ENCODE measurements around the gene PTGIR.
A peak's percentile ranks its signal among the peaks of the same experiment; 100 is the strongest.

The PTGIR gene

GRCh38 chr19:46626446-46626845 lies 1.6 kb upstream of the PTGIR start:
- DNase-seq (ENCODE audit: low read depth), result no peak
- no peak overlapping the region for H3K4me3 ChIP-seq (ENCODE audit: low read depth, low read length)
- TF ChIP-seq, protein P1, sequence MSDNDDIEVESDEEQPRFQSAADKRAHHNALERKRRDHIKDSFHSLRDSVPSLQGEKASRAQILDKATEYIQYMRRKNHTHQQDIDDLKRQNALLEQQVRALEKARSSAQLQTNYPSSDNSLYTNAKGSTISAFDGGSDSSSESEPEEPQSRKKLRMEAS (IDR thresholded peaks at IDR 0.05; ENCODE audit: low read depth, low read length), result no peak
- TF ChIP-seq POLR2A (IDR thresholded peaks at IDR 0.05; ENCODE audit: extremely low read depth, insufficient read length), result no peak
- no peak for TF ChIP-seq MYC (IDR thresholded peaks at IDR 0.05; ENCODE audit: low read depth, low read length)
- TF ChIP-seq, protein P2, sequence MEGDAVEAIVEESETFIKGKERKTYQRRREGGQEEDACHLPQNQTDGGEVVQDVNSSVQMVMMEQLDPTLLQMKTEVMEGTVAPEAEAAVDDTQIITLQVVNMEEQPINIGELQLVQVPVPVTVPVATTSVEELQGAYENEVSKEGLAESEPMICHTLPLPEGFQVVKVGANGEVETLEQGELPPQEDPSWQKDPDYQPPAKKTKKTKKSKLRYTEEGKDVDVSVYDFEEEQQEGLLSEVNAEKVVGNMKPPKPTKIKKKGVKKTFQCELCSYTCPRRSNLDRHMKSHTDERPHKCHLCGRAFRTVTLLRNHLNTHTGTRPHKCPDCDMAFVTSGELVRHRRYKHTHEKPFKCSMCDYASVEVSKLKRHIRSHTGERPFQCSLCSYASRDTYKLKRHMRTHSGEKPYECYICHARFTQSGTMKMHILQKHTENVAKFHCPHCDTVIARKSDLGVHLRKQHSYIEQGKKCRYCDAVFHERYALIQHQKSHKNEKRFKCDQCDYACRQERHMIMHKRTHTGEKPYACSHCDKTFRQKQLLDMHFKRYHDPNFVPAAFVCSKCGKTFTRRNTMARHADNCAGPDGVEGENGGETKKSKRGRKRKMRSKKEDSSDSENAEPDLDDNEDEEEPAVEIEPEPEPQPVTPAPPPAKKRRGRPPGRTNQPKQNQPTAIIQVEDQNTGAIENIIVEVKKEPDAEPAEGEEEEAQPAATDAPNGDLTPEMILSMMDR (IDR thresholded peaks at IDR 0.05; ENCODE audit: low read depth, low read length), result no peak

DNA sequence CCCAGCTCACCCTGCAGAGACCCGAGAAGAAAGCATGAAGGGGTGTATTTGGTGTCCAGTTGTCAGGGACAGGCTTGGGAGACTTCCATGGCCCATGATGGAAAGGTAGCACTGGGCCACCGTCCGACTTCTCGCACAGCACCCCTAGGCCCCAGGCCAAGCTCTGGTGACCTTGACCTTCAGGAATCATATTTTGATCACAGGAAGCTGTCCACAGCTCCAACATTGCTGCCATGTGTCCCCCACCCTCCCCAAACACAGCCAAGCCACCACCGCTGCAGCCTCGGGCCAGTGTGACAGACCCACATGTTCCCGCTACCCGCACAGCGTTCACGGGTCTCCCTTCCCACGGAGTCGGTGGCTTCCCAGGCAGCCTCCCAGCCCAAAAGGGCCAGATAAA lies 842 bp upstream of the PTGIR start:
- no peak overlapping the region for H3K4me3 ChIP-seq (ENCODE audit: low read depth, low read length)

DNA sequence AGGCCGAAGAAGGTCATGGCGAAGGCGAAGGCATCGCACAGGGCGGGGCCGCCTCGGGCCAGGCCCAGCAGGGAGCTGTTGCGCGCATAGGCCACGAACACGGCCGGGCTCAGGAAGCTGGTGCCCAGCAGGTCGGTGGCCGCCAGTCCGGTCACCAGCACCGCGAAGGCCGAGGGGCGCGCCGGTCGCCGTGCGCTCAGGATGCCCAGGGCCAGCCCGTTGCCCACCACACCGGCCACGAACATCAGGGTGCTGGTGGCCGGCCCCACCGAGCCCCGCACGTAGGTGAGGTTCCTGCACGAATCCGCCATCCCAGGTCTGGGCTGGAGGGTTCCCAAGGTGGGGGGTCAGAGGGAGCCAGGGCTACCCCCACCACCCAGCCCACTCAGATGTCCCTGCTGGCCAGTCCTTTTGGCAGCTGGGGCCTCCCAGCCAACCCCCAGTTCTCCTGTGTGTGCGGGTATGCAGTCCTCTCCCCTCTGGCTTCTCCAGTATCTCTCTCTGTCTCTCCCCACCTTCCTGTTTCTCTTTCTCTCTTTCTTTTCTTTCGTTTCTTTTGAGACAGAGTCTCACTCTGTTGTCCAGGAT lies 880 bp downstream of the PTGIR start:
- TF ChIP-seq POLR2A (IDR thresholded peaks at IDR 0.05; ENCODE audit: extremely low read depth, insufficient read length) (no peak), MYC (IDR thresholded peaks at IDR 0.05; ENCODE audit: low read depth, low read length) (no peak)
- TF ChIP-seq, protein P1 (IDR thresholded peaks at IDR 0.05; ENCODE audit: low read depth, low read length), result no peak
- no peak for DNase-seq (ENCODE audit: low read depth)
- H3K4me3 ChIP-seq (ENCODE audit: low read depth, low read length), result no peak overlapping the region

More for the DNA sequence above, 842 bp upstream of the PTGIR start:
- DNase-seq (ENCODE audit: low read depth), result no peak
- TF ChIP-seq, protein P1 (IDR thresholded peaks at IDR 0.05; ENCODE audit: low read depth, low read length), result no peak
- TF ChIP-seq, protein P2 (IDR thresholded peaks at IDR 0.05; ENCODE audit: low read depth, low read length), result no peak
- TF ChIP-seq MYC (IDR thresholded peaks at IDR 0.05; ENCODE audit: low read depth, low read length) (no peak), POLR2A (IDR thresholded peaks at IDR 0.05; ENCODE audit: extremely low read depth, insufficient read length) (no peak)

GRCh38 chr19:46622118-46622446 lies 2.8 kb downstream of the PTGIR start:
- TF ChIP-seq, protein P2 (IDR thresholded peaks at IDR 0.05; ENCODE audit: low read depth, low read length), result no peak
- TF ChIP-seq, protein P1 (IDR thresholded peaks at IDR 0.05; ENCODE audit: low read depth, low read length), result no peak
- TF ChIP-seq MYC (IDR thresholded peaks at IDR 0.05; ENCODE audit: low read depth, low read length), result no peak
- no peak for TF ChIP-seq POLR2A (IDR thresholded peaks at IDR 0.05; ENCODE audit: extremely low read depth, insufficient read length)
- no peak overlapping the region for H3K4me3 ChIP-seq (ENCODE audit: low read depth, low read length)
- DNase-seq (ENCODE audit: low read depth), result no peak

- TF ChIP-seq POLR2A (IDR thresholded peaks at IDR 0.05; ENCODE audit: extremely low read depth, insufficient read length), result no peak
- TF ChIP-seq, protein P2 (IDR thresholded peaks at IDR 0.05; ENCODE audit: low read depth, low read length), result peak; percentile 61
- DNase-seq (ENCODE audit: low read depth), result no peak
- no peak overlapping the region for H3K4me3 ChIP-seq (ENCODE audit: low read depth, low read length)
Observed at GRCh38 chr19:46621191-46622117, 3.4 kb downstream of the PTGIR start.

DNA sequence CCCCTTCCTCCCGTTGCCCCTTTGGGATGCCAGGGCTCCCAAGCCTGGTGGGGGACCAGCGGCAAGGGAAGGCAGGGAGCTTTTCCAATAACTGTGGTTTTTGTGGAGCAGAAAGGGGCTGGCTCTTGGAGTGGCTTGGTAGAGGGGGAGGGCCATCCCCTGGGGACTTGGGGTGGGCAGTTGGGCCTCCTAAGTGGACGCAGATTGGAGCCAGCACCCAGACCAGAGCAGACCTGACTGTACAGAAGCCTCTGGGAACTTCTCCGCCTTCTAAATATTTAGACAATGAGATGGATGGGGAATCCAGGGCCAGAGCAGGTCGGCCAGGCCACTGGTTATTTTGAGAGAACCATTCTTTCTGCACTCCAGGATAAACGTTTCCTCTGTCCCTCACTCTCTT lies 4.2 kb downstream of the PTGIR start:
- DNase-seq (ENCODE audit: low read depth), result no peak
- TF ChIP-seq POLR2A (IDR thresholded peaks at IDR 0.05; ENCODE audit: extremely low read depth, insufficient read length), result no peak
- TF ChIP-seq, protein P2 (IDR thresholded peaks at IDR 0.05; ENCODE audit: low read depth, low read length), result no peak
- TF ChIP-seq, protein P1 (IDR thresholded peaks at IDR 0.05; ENCODE audit: low read depth, low read length), result no peak
- TF ChIP-seq MYC (IDR thresholded peaks at IDR 0.05; ENCODE audit: low read depth, low read length), result no peak
- no peak overlapping the region for H3K4me3 ChIP-seq (ENCODE audit: low read depth, low read length)

All from NB4 (cell line).